ENCODE results near the gene SLC9A9. TPM values are rescaled to one million over a fixed set of nuclear protein-coding genes. Genes with fewer than 3 reads are reported as not detected.

The SLC9A9 gene
- total RNA-seq, 2 donors from 2014 or later, result 7.9 to 17.0 TPM

GRCh38 chr3:143507735-143508580 is 340.3 kb downstream of the SLC9A9 start:
- ATAC-seq (peak in 1 of 2 donors; percentile 65), DNase-seq (no peak)
- intact Hi-C loops (cut with DNase I), result no loop called here

GRCh38 chr3:143506190-143506589 is 342.1 kb downstream of the SLC9A9 start:
- ATAC-seq (no peak), DNase-seq (no peak)
- intact Hi-C loops (cut with DNase I), result no loop called here

DNA sequence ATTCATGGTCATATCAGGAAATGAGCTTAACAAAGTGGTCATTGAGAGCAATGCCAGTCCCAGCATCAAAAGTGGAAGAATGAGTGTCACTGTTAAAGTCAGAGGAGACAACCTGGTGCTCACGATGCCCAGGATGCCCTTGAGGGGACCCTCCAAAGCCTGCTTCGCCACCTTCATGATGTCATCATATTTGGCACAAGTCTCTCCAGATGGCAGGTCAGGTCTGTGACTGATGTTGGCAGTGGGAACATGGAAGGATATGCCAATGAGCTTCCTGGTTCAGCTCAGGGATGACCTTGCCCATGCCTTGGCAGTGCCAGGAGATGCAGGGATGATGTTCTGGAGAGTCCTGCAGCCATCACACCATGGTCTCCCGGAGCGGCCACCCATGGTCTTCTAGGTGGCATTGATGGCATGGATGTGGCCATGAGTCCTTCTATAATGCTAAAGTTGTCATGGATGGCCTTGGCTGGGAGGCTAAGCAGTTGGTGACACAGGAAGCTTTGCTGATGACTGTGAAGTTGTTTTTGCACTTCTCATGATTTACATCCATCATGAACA is 344.9 kb downstream of the SLC9A9 start:
- no peak for ATAC-seq

DNA sequence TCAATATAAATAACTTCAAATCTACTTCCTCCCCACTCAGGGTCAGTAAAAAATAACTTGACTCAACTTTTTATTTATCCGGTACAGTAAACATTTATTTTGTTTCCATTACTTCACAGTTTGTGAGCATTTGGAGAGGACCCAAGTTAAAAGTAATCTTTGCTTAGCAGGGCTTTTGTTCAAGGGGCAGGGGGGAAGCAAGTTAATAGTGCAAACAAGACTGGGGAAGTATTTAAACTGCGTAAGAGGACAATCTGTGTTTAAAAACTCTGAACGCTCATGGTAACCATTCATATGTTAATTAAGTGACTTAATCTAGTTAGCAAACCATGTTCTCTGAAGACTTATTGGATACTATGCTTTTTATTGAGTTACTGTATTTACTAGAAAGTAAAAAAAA is 346.2 kb downstream of the SLC9A9 start:
- intact Hi-C loops (cut with DNase I), result no loop called here

More for the DNA sequence above, 344.9 kb downstream of the SLC9A9 start:
- intact Hi-C loops (cut with DNase I), result no loop called here
- DNase-seq, result no peak

GRCh38 chr3:143497382-143497781 is 350.9 kb downstream of the SLC9A9 start:
- DNase-seq, result no peak
- ATAC-seq, result no peak
- intact Hi-C loops (cut with DNase I), result no loop called here

More for the DNA sequence above, 346.2 kb downstream of the SLC9A9 start:
- ATAC-seq (no peak), DNase-seq (no peak)

DNA sequence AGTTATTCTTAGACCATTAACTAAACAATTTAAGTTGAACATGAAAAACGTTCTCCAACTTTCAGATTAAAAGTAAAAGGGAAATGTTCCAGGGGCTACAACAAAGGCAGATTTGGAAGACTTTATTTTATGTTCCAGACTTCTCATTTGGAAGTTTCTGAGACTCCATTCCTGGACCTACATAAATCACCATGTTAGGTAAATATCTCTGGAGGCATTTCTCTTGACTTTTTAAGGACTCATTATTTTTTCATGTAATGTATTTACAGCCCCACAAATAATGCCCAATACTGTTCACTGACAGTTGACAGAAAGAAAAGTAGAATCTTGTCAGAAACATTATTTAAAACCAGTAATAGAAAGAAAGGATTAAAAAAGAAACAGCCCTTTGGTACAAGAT is 352.1 kb downstream of the SLC9A9 start:
- intact Hi-C loops (cut with DNase I), result no loop called here
- no peak for ATAC-seq
- no peak for DNase-seq

DNA sequence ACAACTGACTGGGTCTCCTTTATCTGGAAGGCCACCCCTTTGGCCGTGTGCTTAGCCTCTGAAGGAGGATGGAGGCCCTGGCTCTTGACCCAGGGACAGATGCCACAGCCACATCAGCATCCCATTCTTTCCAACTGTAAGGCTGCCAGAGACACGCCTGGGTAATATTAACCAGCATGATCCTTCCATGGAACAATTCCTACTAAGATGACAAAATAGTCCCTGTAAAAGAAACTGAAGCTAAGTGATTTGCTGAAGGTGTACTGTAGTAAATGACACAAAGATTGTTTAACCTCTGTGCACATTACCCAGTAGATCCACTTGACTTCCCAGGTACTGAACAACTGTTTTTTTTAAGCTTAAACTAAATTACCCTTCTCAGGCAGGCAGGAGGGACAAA is 352.7 kb downstream of the SLC9A9 start:
- DNase-seq, result no peak
- intact Hi-C loops (cut with DNase I), result no loop called here
- ATAC-seq, result no peak

DNA sequence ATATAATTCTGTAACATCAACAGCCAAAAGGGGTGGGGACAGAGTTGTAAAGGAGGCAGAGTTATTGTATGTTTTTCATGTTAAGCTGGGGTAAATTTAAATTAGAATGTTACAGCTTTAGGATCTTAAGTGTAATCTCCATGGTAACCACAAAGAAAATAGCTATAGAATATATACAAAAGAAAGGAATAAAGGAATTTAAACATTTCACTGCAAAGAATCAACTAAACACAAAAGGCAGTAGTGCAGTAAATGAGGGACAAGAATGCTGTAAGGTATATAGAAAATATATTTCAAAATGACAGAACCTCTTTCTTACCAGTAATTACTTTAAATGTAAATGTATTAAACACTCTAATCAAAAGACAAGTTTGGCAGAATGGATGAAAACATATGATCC is 361.7 kb downstream of the SLC9A9 start:
- ATAC-seq, result no peak
- DNase-seq, result no peak
- intact Hi-C loops (cut with DNase I), result no loop called here

DNA sequence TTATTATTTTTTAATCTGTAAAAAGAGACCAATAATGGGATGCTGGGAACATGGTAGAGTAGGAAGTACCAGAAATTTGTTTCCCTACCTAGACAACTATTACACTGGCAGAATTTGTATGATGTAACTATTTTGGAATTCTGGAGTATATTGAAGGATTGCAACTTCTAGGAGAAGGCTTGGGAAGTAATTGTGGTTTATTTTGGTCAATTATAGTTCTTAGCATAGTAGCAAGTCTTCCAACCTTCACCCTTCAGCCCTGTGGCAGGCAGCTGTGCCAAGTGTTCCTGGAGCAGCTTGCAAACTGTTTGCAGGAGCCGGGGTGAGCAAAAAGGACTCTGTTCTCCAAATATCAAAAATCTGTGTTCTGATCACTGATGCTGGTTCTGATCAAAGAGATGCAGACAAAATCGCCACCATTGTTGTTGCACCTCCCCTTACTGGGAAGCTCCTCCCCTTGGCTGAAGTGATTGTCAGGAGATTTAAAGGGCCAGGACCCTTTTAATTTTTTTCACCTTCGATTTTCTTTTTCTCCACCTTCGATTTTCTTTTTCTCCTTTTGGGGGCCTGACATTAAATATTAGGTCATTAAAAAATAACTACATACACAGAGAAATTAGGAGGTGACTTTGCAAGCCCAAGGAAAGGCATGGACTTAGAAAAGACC is 363.3 kb downstream of the SLC9A9 start:
- no peak for DNase-seq
- intact Hi-C loops (cut with DNase I), result loop anchor here in 1 of 2 donors (5.0 kb wide), 1 partner anchor 258 kb away; no protein-coding TSS in a partner anchor
- ATAC-seq, result no peak

- intact Hi-C loops (cut with DNase I), result loop anchor here in 1 of 2 donors (5.0 kb wide), 1 partner anchor 256 kb away; no protein-coding TSS in a partner anchor
- DNase-seq, result no peak
- no peak for ATAC-seq
Observed at GRCh38 chr3:143483214-143483613, 365.1 kb downstream of the SLC9A9 start.

GRCh38 chr3:143482106-143483088 is 365.9 kb downstream of the SLC9A9 start:
- ATAC-seq, result no peak
- DNase-seq, result no peak
- intact Hi-C loops (cut with DNase I), result loop anchor here in 1 of 2 donors (5.0 kb wide), 1 partner anchor 255 kb away; no protein-coding TSS in a partner anchor

DNA sequence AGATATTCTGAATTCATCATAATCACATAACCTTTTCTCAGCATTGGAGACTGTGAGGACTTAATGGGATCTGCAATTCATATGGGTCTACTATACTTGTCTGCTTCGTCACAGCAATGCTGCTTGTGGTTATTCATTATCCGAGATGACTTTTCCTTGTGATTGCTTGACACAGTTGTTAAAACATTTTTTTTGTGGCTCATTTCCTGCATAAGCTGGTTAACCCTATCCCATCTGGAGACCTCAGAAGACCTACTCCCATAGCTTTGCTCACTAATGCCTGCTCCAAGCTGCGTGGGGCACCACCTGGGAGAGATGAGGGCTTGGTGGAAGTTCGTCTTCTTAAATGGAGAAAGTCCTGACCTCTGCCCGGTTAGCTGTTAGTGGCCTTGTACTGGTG is 367.9 kb downstream of the SLC9A9 start:
- ATAC-seq (no peak), DNase-seq (no peak)
- intact Hi-C loops (cut with DNase I), result loop anchor here in 1 of 2 donors (5.0 kb wide), 1 partner anchor 253 kb away; no protein-coding TSS in a partner anchor

DNA sequence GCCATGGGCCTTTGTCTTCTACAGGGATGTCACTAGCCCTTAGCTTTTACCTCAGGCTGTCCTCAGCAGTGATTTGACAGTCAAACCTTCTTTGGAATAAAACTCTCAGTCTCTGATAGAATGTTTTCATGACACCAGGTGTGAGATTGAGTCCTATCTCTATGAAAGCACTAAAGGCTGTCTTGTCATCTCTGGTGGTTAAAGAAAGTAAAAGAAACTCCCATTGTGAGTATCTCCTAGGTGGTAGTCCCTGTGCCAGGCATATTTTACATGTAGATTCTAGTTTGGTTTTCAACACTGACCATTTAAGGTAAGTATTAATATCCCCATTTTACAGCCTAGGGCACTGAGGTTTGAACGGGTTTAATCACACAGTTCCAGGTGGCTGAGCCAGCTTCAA is 368.5 kb downstream of the SLC9A9 start:
- ATAC-seq, result no peak
- intact Hi-C loops (cut with DNase I), result loop anchor here in 1 of 2 donors (5.0 kb wide), 1 partner anchor 252 kb away; no protein-coding TSS in a partner anchor
- no peak for DNase-seq

GRCh38 chr3:143478115-143478693 is 370.1 kb downstream of the SLC9A9 start:
- DNase-seq (no peak), ATAC-seq (no peak)
- intact Hi-C loops (cut with DNase I), result no loop called here

- intact Hi-C loops (cut with DNase I), result no loop called here
- ATAC-seq, result no peak
- DNase-seq, result no peak
Observed at GRCh38 chr3:143476965-143477640, 371.2 kb downstream of the SLC9A9 start.

DNA sequence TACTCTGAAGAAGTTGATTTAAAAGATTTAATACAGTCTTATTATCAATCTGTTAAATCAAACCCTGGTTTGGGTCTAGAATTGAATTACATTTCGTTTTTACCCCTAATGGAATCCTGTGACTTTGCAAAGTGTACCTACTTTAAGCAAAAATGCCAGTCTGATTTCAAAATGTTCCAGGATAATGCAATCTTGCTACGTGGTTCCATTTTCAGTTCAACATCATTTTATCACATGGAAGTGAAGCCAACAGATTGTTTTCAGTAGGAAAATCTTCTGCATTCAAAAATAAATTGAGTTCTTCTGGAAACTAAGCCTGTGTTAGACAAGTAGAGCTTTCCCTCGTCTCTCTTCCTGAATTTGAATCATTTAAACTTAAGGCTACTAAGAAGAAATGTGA is 372.3 kb downstream of the SLC9A9 start:
- intact Hi-C loops (cut with DNase I), result no loop called here
- DNase-seq, result no peak

GRCh38 chr3:143472731-143473523 is 375.3 kb downstream of the SLC9A9 start:
- no peak for ATAC-seq
- intact Hi-C loops (cut with DNase I), result no loop called here

More for the DNA sequence above, 372.3 kb downstream of the SLC9A9 start:
- no peak for ATAC-seq

More at GRCh38 chr3:143472731-143473523, 375.3 kb downstream of the SLC9A9 start:
- DNase-seq, result no peak
